HCT116 (cell line): Measurements from ENCODE around the gene NIPA2. TPM values are rescaled to one million over a fixed set of nuclear protein-coding genes. Genes with fewer than 3 reads are reported as not detected.

Experiments
- ATAC-seq: fragments of 200-7000 bp; cut with Tn5 transposase; 2 replicates; pipeline ENCODE4 v1.9.1; 2020; ENCODE audit warnings: mild to moderate bottlenecking, moderate library complexity
- BruUV-seq: library from RNA; stranded (reverse); fragments of 400-500 nt; replicated peaks from 2 replicates; lab custom pipeline; 2021; lab: Mats Ljungman, UMichigan
- CTCF ChIA-PET: fragments of 300-600 bp; sonication (Branson Sonifier 250); formaldehyde crosslinking; loops from one replicate; lab custom pipeline; 2021; ENCODE audit warnings: antibody characterized with exemption; lab: Charles Lee
- POLR2A ChIA-PET: fragments of 300-600, 350-600 bp; sonication (Branson Sonifier 250); formaldehyde crosslinking; loops from one replicate; lab custom pipeline; 2021; ENCODE audit warnings: antibody characterized with exemption; lab: Charles Lee
- RAD21 ChIA-PET, 2 experiments: fragments of 300-600 bp; sonication (Branson Sonifier 250); formaldehyde crosslinking; loops; one replicate each; lab custom pipeline; 2023; ENCODE audit warnings: low total read pairs in 2 of 2; ENCODE audit not compliant: uncharacterized antibody in 2 of 2, unreplicated experiment in 2 of 2, low non-redundant PET in 1 of 2; lab: Charles Lee
- DNase-seq: peaks from one replicate; pipeline ENCODE4 v3.0.0-alpha.2; 2010; ENCODE audit warnings: low read depth, low spot score
- H2AFZ ChIP-seq: fragments of 200-600 bp; shearing (Covaris generic), sonication (generic); 2 replicates; pipeline ENCODE4 v1.6.1; 2017; ENCODE audit warnings: low read depth, mixed run types, mixed read lengths, antibody characterized with exemption, low read length; ENCODE audit not compliant: poor library complexity, severe bottlenecking
- H3K27ac ChIP-seq: 2 replicates; pipeline ENCODE4 v1.5.1; 2012; ENCODE audit warnings: low read depth, low read length
- H3K27me3 ChIP-seq: fragments of 200-600 bp; sonication (generic); 2 replicates; pipeline ENCODE4 v1.6.1; 2016; ENCODE audit warnings: mixed run types, low read length, mixed read lengths; ENCODE audit not compliant: insufficient read depth
- H3K36me3 ChIP-seq, 2 experiments: fragments of 200-500 bp in 1 of 2; fragments of 200-600 bp in 1 of 2; sonication (Bioruptor generic) in 1 of 2; sonication (generic) in 1 of 2; 2 replicates each; pipeline versions ENCODE4 v1.5.1 to v1.6.1; 2014 to 2016; ENCODE audit warnings: low read length in 2 of 2, inconsistent platforms in 1 of 2, mixed read lengths in 1 of 2, mixed run types in 1 of 2; ENCODE audit not compliant: insufficient read depth in 2 of 2, control insufficient read depth in 1 of 2
- H3K4me1 ChIP-seq, 2 experiments: fragments of 200-600 bp in 1 of 2; sonication (generic) in 1 of 2; 2 replicates each; pipeline versions ENCODE4 v1.5.1 to v1.6.1; 2012 to 2017; ENCODE audit warnings: low read length in 2 of 2, inconsistent platforms in 1 of 2, mild to moderate bottlenecking in 1 of 2, mixed read lengths in 1 of 2, mixed run types in 1 of 2, moderate library complexity in 1 of 2; ENCODE audit not compliant: insufficient read depth in 2 of 2, control insufficient read depth in 1 of 2
- H3K4me2 ChIP-seq: fragments of 200-600 bp; sonication (generic); 2 replicates; pipeline ENCODE4 v1.6.1; 2017; ENCODE audit warnings: mixed run types, low read length, mixed read lengths
- H3K4me3 ChIP-seq, 2 experiments: fragments of 200-600 bp in 1 of 2; sonication (generic) in 1 of 2; replicated peaks in 1 of 2; 2 replicates each; pipeline ENCODE4 v1.5.1; 2011 to 2016; ENCODE audit warnings: low read length in 2 of 2, control low read depth in 1 of 2, low read depth in 1 of 2, mild to moderate bottlenecking in 1 of 2, mixed read lengths in 1 of 2, mixed run types in 1 of 2
- H3K79me2 ChIP-seq: fragments of 200-600 bp; sonication (generic); 2 replicates; pipeline ENCODE4 v1.6.1; 2017; ENCODE audit warnings: mild to moderate bottlenecking, mixed run types, low read length, moderate library complexity, mixed read lengths; ENCODE audit not compliant: insufficient read depth
- H3K9ac ChIP-seq: fragments of 200-600 bp; sonication (generic); 2 replicates; pipeline ENCODE4 v1.6.1; 2016; ENCODE audit warnings: low read length, mixed read lengths
- H3K9me2 ChIP-seq: fragments of 200-600 bp; sonication (generic), shearing (Covaris generic); 2 replicates; pipeline ENCODE4 v1.6.1; 2017; ENCODE audit warnings: mixed run types, mild to moderate bottlenecking, moderate library complexity; ENCODE audit not compliant: insufficient read depth
- H3K9me3 ChIP-seq, 2 experiments: fragments of 200-500 bp in 1 of 2; fragments of 200-600 bp in 1 of 2; sonication (Bioruptor generic) in 1 of 2; sonication (generic) in 1 of 2; 2 replicates each; pipeline ENCODE4 v1.6.1; 2014 to 2017; ENCODE audit warnings: low read length in 2 of 2, mixed read lengths in 2 of 2, inconsistent platforms in 1 of 2, low read depth in 1 of 2, mild to moderate bottlenecking in 1 of 2, mixed run types in 1 of 2, moderate library complexity in 1 of 2; ENCODE audit not compliant: control insufficient read depth in 1 of 2, insufficient read depth in 1 of 2
- H4K20me1 ChIP-seq: fragments of 200-600 bp; sonication (generic), shearing (Covaris generic); 2 replicates; pipeline ENCODE4 v1.6.1; 2017; ENCODE audit warnings: mixed run types, mild to moderate bottlenecking, moderate library complexity; ENCODE audit not compliant: insufficient read depth
- CBX3 ChIP-seq: IDR thresholded peaks from 2 replicates; pipeline ENCODE4 v1.6.1; 2012; ENCODE audit warnings: low read depth
- ELF1 ChIP-seq: IDR thresholded peaks from 2 replicates; pipeline ENCODE4 v1.6.1; 2012; ENCODE audit warnings: low read depth, borderline replicate concordance
- FOSL1 ChIP-seq: IDR thresholded peaks from 2 replicates; pipeline ENCODE4 v1.6.1; 2012; ENCODE audit warnings: low read depth
- SP1 ChIP-seq: IDR thresholded peaks from 2 replicates; pipeline ENCODE4 v1.6.1; 2012; ENCODE audit warnings: low read depth
- TCF7L2 ChIP-seq: IDR thresholded peaks from 2 replicates; pipeline ENCODE4 v1.7.0; 2011; ENCODE audit warnings: borderline replicate concordance, inconsistent platforms; ENCODE audit not compliant: insufficient read depth, insufficient read length; ENCODE audit errors: extremely low read depth
- YY1 ChIP-seq: IDR thresholded peaks from 2 replicates; pipeline ENCODE4 v1.6.1; 2011; ENCODE audit warnings: low read length, low read depth, moderate library complexity, mild to moderate bottlenecking; ENCODE audit not compliant: insufficient replicate concordance; ENCODE audit errors: extremely low read depth
- ZBTB33 ChIP-seq: IDR thresholded peaks from 2 replicates; pipeline ENCODE4 v1.6.1; 2011; ENCODE audit warnings: mild to moderate bottlenecking, low read length, moderate library complexity; ENCODE audit not compliant: insufficient replicate concordance; ENCODE audit errors: extremely low read depth
- intact Hi-C: fragments of 100-400 bp; cut with micrococcal nuclease; formaldehyde crosslinking; loops from 2 replicates; pipeline ENCODE4 v1.10.0; 2022
- total RNA-seq: library from RNA; stranded (reverse); gene quantifications from one replicate; pipeline ENCODE4 v1.2.1, GENCODE V29; 2021; ENCODE audit not compliant: unreplicated experiment
- TF ChIP-seq, protein P1 (sequence below): IDR thresholded peaks from 2 replicates; pipeline ENCODE4 v1.6.1; 2012; ENCODE audit warnings: low read depth

Gene NIPA2
- total RNA-seq, 1 experiment from 2014 or later: 54.4 TPM

GRCh38 chr15:22887157-22887951 is 48.9 kb downstream of the NIPA2 start:
- no peak for DNase-seq
- TF ChIP-seq TCF7L2: no peak
- no peak for TF ChIP-seq YY1
- TF ChIP-seq ZBTB33: no peak
- TF ChIP-seq SP1: no peak
- TF ChIP-seq, protein P1, sequence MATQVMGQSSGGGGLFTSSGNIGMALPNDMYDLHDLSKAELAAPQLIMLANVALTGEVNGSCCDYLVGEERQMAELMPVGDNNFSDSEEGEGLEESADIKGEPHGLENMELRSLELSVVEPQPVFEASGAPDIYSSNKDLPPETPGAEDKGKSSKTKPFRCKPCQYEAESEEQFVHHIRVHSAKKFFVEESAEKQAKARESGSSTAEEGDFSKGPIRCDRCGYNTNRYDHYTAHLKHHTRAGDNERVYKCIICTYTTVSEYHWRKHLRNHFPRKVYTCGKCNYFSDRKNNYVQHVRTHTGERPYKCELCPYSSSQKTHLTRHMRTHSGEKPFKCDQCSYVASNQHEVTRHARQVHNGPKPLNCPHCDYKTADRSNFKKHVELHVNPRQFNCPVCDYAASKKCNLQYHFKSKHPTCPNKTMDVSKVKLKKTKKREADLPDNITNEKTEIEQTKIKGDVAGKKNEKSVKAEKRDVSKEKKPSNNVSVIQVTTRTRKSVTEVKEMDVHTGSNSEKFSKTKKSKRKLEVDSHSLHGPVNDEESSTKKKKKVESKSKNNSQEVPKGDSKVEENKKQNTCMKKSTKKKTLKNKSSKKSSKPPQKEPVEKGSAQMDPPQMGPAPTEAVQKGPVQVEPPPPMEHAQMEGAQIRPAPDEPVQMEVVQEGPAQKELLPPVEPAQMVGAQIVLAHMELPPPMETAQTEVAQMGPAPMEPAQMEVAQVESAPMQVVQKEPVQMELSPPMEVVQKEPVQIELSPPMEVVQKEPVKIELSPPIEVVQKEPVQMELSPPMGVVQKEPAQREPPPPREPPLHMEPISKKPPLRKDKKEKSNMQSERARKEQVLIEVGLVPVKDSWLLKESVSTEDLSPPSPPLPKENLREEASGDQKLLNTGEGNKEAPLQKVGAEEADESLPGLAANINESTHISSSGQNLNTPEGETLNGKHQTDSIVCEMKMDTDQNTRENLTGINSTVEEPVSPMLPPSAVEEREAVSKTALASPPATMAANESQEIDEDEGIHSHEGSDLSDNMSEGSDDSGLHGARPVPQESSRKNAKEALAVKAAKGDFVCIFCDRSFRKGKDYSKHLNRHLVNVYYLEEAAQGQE: no peak
- TF ChIP-seq CBX3: no peak
- TF ChIP-seq ELF1: no peak
- TF ChIP-seq FOSL1: no peak
- TF ChIP-seq, all 23 proteins: peak for 0

More at GRCh38 chr15:22887157-22887951, 48.9 kb downstream of the NIPA2 start:
- H3K4me3 ChIP-seq: no peak overlapping the region
- no TSS peak for BruUV-seq
- no peaks in the 10 kb centered on the region for H4K20me1 ChIP-seq
- CTCF ChIA-PET: no interaction called here
- intact Hi-C loops: no loop called here
- H3K79me2 ChIP-seq: no peaks in the 10 kb centered on the region
- no peak overlapping the region for H3K9ac ChIP-seq
- RAD21 ChIA-PET: no interaction called here
- no peaks in the 10 kb centered on the region for H3K9me2 ChIP-seq
- POLR2A ChIA-PET: no interaction called here
- no peak for ATAC-seq
- H3K36me3 ChIP-seq: peaks cover 5 to 15% of the 10 kb centered on the region in 2 experiments
- H2AFZ ChIP-seq: no peak overlapping the region
- no peak overlapping the region for H3K4me2 ChIP-seq
- H3K4me1 ChIP-seq: peaks cover 0 to 4% of the 10 kb centered on the region in 2 experiments; a peak in 1 of 4 replicates
- no peaks in the 10 kb centered on the region for H3K27me3 ChIP-seq
- H3K9me3 ChIP-seq: no peaks in the 10 kb centered on the region
- no peak overlapping the region for H3K27ac ChIP-seq
